NCI-H774 (cell line): Measurements from ENCODE around the gene SLPI.

Experiments
- DNase-seq: peaks from one replicate; lab custom pipeline; 2025; lab: John Stamatoyannopoulos, UW

Gene SLPI

GRCh38 chr20:45269754-45270270 is 15.4 kb upstream of the SLPI start:
- DNase-seq, result no peak

- no peak for DNase-seq
These were observed 14.7 kb upstream of the SLPI start for GRCh38 chr20:45269056-45269455.

DNA sequence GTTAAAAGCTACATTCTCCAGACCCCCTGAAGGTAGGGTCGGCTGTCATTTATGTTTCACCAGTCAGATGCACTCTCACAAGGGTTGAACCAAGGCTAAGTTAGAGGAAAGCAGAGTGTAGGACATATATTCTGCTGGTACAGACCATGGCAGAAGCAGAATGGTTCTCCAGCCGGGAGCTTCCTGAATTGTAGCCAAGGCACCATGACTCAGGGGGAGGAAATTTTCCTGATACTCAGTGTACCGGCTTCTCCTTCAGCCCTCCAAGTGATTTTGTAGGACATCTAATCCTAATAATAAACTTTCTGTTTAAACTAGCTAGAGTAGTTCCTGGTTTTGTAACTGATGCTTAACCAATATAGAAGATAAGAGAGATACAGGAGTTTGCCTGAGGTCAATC is 14.2 kb upstream of the SLPI start:
- DNase-seq, result no peak

DNA sequence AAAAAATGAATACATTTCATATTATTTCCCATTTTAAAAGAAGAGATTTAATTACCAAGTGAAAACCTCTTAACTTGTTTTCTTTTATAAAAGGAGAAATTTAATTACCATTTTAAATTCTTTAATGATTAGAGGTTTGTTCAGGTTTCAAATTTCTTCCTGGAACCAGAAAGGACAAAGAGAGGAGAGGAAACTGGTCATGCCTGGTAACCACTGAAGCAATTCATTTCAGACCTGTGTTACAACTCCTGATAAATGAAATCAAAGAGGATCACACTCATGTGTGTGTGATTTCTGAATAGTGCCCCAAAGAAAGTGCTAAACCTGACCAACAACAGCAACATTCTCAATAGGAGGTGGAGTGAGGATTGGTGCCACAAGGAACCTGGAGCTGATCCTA is 12.6 kb upstream of the SLPI start:
- no peak for DNase-seq

GRCh38 chr20:45263556-45264266 is 9.3 kb upstream of the SLPI start:
- DNase-seq, result no peak

DNA sequence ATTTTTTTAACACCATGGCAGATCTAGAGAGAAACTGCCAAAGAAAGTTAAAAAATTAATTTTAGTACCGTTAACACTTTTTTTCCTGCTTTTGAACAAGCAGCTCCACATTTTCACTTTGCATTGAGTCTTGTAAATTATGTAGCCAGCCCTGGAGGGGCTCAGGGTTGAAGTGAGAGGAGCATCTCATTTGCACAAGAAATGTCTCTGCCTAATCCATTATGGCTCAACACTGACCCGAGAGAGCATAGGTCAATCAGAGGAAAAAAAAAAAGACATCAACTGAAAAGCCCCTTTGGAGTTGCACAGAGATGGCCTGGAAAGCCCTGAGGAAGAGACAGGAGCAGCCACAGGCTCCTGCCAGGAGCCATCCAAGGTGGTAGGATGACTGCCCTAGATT is 4.3 kb upstream of the SLPI start:
- no peak for DNase-seq

DNA sequence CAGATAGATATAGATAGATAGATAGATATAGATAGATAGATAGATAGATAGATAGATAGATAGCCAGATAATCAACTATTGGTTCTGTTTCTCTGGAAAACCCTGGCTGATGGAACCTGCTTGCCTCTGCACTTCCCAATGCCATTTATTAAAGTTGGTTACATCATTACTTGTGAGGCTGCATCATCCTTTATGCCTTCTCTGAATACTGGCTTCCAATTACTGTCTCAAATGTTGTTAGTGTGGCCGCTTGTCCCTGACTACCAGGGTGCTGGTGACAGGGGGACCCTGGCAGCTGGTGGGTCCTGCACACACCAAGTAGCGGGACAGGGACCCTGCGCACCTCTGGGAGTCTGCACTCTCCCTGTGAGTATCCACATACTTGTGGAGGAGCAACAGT is 3.9 kb upstream of the SLPI start:
- DNase-seq, result no peak

- DNase-seq, result no peak
These were observed 3.3 kb upstream of the SLPI start for GRCh38 chr20:45257711-45258110.

DNA sequence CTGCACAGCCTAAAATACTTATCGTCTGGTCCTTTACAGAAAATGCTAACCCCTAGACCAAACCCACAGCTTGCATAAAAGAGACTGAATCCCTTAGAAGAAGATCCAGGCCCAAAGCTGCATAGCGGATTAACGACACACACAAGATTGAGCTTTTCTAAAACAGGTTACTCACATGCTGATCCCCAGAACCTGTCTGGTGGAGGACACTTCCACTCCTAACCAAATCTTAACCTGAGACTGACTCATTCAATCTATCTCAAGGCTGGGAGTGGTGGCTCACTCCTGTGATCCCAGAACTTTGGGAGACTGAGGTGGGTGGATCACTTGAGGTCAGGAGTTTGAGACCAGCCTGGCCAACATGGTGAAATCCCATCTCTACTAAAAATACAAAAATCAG is 2.8 kb upstream of the SLPI start:
- DNase-seq, result no peak

DNA sequence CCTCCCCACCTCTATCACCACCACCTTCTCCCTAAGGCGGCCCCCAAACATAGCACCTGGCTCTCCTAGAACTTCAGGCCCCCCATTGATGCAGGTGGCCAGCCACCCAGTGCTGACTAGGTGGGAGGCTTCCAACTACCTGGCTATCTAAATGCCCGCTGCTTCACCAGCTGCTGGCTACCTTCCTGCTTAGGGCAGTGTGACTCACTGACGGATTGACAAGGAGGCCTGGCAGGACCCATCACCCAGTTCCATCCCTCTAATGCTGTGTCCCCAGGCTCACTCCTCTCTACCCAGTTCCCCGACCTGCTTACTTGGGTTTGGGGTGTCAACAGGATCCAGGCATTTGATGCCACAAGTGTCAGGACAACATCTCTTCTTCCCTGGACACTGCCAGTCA is 1.1 kb downstream of the SLPI start:
- DNase-seq, result no peak

- no peak for DNase-seq
These were observed 2.3 kb downstream of the SLPI start for GRCh38 chr20:45251884-45252560.

GRCh38 chr20:45248609-45249008 is 5.8 kb downstream of the SLPI start:
- DNase-seq, result no peak

DNA sequence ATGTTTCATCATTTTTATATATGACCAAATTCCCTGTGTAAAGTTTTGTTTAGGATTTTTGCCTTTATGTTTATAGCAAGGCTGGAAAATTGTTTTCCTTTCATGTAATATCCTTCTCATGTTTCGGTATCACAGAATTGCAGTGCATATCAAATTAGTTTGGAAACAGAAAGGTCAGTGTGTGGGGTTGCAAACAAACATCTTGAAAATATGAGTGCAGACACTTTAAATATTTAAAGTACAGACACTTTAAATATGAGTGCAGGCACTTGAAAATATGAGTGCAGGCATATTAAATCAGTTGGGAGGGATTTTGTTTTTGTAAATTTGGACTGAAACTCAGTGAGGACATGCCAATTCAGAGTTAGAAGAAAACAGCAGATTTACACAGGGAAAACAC is 6.5 kb downstream of the SLPI start:
- DNase-seq, result no peak

DNA sequence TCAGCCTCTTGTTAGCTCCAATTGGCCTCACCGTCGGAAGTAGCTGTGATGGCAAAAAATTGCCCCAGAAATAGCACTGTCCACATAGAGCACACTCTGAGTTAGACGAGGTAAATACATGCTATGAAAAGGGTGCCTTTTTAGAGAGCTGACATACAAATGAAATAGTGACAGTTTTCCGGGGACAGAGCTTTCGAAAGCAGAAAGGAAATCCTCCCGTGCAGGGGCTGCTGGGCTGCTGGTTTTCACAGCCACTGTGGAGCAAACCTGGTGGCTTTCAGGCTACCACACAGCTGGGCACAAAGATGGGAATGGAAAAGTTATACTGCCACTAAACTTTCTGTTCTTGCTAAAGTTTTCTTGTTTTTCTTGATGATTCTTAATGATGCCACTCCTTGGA is 8.3 kb downstream of the SLPI start:
- no peak for DNase-seq

DNA sequence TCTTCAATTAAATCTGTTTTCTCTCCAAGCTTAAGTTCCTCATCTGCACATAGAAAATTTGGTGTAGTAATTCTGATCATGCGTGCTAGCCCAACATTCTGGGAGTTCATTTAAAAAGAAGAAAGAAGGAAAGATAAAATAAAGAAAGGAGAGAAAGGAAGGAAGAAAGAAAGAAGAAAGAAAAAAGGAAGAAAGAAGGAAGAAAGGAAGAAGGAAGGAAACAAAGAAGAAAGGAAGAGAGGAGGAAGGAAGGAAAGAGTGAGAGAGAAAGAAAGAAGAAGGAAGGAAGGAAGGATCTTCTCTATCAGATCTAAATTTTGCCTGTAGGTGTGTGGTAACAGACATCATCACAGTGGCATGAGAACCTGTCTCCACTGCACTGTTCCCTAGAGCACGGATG is 16.2 kb downstream of the SLPI start:
- DNase-seq, result no peak

GRCh38 chr20:45235995-45236394 is 18.4 kb downstream of the SLPI start:
- no peak for DNase-seq

DNA sequence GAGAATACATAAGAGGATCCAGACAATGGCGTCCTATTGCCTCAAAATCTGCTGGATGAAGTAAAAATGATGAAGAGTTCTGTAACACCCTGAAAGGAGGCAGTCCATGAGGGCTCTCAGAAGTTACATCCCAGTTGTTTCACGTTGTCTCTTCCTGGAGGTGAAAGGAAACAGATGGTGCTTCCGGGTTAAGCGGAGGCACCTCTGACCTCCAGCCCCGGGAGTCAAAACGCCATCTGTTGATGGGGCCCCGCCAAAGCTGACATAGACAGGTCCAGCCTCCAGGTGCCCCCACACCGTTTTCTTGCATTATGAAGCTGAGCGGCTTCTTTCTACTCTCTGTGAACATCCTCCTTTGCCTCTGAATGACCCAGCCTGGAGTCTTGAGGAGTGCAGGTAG is 23.7 kb downstream of the SLPI start:
- DNase-seq, result no peak

- no peak for DNase-seq
These were observed 24.9 kb downstream of the SLPI start for GRCh38 chr20:45229264-45230056.

DNA sequence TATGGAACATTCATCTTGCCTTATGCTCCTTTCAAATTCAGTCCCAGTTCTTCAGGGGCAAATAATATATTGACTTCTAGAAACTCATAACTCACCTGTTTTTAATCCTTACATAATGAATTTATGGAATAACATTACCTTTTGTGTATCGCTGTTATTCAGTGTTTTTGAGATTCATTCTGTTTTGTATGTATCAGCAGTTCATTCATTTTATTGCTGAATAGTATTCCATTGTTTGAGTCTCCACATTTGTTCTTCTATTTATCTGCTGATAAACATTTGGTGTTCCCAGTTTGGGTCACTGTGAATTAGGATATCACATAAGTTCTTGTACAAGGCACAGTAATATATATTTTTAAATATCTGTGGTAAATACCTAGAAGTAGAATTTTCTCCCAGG is 28.1 kb downstream of the SLPI start:
- no peak for DNase-seq

DNA sequence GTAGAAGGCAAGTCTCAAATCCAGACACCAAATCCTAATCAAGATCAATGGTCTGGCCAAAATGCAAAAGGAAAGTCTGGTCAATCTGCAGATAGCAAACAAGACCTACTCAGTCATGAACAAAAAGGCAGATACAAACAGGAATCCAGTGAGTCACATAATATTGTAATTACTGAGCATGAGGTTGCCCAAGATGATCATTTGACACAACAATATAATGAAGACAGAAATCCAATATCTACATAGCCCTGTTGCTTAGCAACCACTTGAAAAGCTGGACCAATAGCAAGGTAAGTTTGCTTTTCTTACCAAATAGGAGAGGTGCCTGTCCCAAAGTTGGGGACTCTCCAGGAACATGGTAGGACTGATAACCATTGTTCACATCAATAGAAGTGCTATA is 31.2 kb downstream of the SLPI start:
- DNase-seq, result no peak

GRCh38 chr20:45221076-45221475 is 33.3 kb downstream of the SLPI start, which contains the start of gene SEMG2:
Gene SEMG2, plus strand, starts transcription at chr20:45221373. Its CDS starts 17 bp downstream, at chr20:45221390.
- DNase-seq, result no peak

DNA sequence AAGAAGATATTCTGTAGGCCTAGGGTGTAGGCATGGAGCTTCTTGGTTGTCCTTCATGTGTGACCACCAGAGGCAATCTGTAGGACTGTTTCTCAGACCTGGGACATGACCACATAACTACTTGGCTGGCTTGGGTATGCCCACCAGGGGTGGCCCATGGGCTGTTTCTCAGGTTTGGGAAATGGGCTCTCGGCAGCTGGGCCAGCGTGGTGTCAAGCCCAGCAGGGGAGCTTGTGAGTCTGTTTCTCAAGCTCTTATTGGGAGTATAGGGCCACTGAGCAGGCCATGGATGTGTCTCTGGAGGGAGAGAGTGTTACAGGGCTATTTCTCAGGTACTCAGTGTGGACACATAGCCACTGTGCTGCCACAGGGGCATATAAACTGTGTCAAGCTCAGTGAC is 35.7 kb downstream of the SLPI start:
- no peak for DNase-seq

GRCh38 chr20:45218124-45218523 is 36.2 kb downstream of the SLPI start:
- DNase-seq, result no peak
